NCI-H2107 treated with DMSO at 0.1 percent for 48 hours (cell line): ENCODE results near the gene C7.

ENCODE experiments used
- DNase-seq: peaks from one replicate; lab custom pipeline; 2025; ENCODE audit not compliant: unreplicated experiment; lab: John Stamatoyannopoulos, UW

Gene C7

DNA sequence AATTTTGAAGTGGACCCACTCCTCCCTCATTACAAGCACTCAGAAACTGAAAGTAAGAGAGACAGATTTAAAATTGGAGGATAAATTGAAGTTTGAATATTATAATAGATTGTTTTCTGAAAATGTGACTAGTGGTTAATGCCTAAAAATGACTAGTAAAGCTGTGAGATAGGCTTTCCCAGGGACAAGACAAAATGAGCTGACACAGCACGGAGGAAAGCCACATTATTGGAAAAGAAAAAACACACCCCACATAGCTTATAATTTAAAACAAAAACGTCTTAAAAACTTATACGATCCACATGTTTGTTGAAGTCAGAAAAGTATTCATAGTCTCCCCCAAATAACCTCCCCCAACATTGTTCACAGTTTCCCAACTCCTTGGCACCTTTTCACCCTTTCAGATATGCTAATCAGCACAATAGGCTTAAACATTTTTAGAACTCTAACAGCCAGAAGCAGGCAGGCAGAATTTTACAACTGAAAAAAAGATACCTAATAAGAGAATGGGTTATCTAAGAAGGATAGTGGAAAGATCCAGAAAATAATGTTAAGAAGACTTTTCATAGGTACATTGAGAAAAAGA, 6.1 kb downstream of the C7 start:
- no peak for DNase-seq

DNA sequence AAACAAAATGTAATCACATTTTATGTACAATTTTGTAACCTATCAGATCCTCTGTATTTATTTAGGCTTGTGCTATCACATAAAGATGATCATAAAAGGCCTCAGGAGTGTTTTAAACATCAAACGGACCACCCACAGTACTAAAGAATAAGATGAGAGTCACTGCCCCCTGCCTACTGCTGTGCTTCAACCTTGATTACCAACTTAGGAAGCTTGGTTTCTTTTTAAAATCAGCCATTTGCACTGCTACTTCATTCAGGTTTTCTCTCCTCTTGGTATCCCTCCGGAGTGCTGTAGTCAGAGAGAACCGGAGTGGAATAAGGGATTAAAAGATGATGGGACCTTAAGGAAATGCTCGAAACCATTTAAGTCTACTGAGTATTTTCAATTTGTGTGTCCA, 6.9 kb downstream of the C7 start:
- DNase-seq, result no peak

DNA sequence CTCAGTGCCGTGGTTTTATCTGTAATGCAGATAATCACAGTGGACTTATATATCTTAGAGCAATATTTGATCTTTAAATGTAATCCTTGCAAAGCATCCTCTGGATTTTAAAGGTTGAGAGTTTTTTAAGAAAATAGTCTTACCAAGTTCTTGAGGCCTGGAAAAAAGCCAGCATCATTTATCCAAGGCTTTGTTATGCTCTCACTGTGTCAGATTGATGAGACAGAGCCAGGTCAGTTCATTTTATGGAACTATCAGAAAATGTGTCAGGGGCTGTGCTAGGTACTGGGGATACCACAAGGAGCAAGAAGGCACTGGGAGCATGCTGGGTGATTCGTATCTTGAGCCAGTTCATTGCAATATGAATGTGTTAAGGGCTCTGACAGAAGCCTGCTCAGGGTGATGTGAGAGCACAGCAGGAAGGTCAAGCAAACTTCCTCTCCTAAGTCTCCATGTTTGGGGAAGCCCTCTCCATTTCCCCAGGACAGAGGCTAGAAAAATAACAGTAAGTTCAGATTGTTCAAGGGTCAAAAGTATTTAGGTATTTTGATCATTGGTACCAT, 19.7 kb downstream of the C7 start:
- no peak for DNase-seq

GRCh38 chr5:40932766-40933165, 23.5 kb downstream of the C7 start:
- no peak for DNase-seq

GRCh38 chr5:40937075-40937474, 27.8 kb downstream of the C7 start:
- no peak for DNase-seq

- DNase-seq, result no peak
Measured at GRCh38 chr5:40939753-40940152, 30.5 kb downstream of the C7 start.

DNA sequence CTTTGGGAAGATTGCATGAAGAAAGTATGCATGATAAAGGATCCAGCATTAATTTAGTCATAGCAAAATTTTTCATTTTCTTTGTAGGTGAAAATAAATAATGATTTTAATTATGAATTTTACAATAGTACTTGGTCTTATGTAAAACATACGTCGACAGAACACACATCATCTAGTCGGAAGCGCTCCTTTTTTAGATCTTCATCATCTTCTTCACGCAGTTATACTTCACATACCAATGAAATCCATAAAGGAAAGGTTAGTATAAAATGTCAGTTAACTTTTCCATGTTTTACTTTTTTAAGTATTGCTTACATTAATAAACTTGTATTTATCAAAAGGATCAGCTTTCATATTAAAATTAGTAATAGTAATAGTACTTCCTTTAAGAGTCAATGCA, 35.8 kb downstream of the C7 start:
- peak; percentile 42 for DNase-seq

DNA sequence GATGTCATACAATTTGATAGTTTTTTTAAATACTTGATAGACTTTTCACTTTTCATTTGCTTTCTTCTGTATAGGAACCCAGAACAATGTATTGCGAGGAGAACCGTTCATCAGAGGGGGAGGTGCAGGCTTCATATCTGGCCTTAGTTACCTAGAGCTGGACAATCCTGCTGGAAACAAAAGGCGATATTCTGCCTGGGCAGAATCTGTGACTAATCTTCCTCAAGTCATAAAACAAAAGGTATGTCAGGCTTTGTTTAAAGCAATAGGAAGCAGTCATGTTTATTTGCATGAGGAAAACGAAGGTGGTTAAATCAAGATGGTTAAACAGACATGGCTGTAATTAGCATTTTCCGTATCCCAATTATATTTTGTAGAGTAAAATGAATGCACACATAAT, 46.0 kb downstream of the C7 start:
- no peak for DNase-seq

GRCh38 chr5:40957048-40957447, 47.8 kb downstream of the C7 start:
- DNase-seq, result no peak

DNA sequence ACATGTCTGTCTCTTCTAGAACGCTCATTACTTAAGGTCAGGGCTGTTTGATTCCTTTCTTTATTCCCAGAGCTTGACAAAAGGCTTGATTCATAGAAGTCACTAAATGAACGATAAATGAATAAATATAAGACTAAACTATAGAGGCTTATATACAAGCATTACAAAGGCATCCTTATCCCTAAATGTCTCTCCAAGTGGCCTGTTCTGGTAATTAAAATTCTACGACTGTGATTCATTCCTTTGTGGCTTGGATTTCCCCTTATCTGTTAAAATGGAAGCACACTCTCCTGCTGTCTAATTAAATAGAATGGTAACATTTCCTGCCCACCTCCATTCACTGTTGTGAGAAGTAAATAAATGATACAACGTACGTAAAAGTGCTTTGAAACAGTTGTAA, 49.5 kb downstream of the C7 start:
- DNase-seq, result no peak

- DNase-seq, result no peak
Measured at GRCh38 chr5:40960037-40960436, 50.7 kb downstream of the C7 start.

DNA sequence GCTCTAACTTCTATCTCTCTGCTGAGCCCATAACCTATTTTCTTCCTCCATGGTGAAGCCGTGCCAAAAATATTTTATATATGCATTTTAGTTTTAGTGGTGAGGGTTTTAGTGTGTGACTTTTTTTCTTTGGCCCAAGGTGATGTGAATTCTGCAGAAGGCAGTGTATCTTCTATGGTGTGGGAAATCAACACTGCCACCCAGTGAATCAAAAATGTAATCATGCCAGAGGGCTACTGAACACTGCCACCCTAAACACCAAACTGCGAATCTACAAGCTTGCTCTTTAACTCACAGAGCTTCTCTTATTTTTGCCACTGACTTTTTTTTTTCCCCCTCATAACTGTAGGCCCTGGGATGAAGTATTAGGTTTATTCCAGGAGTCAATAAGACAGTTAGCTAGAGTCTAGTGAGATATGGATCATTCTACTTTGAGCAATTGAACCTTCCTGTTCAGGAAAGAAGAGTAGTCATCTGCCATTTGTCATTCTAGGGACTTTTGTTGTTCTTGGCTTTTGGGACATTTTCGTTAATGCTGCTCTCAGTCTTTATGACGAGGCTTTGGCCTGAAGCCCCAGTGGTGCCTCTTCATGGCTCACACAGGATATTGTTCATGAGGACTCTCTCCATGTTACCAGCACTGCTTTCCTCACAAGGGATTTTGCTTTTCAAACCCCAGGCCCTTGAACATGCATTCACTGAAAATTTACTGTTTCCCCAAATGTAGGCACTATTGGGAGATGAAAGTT, 53.1 kb downstream of the C7 start:
- DNase-seq, result no peak

DNA sequence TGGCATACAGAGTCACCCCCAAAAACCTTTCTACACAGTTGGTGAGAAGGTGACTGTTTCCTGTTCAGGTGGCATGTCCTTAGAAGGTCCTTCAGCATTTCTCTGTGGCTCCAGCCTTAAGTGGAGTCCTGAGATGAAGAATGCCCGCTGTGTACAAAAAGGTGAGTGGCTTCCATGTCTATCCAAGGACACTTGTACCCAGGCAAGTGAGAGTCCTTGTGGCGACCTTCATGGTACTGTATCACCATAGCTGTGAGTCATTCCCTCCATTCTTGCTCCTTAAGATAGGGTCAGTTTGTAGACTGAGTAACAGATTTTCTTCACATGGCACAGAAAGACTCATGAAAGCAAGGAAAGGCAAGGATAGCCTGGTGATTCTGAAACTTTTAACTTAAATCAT, 63.1 kb downstream of the C7 start:
- DNase-seq, result no peak

DNA sequence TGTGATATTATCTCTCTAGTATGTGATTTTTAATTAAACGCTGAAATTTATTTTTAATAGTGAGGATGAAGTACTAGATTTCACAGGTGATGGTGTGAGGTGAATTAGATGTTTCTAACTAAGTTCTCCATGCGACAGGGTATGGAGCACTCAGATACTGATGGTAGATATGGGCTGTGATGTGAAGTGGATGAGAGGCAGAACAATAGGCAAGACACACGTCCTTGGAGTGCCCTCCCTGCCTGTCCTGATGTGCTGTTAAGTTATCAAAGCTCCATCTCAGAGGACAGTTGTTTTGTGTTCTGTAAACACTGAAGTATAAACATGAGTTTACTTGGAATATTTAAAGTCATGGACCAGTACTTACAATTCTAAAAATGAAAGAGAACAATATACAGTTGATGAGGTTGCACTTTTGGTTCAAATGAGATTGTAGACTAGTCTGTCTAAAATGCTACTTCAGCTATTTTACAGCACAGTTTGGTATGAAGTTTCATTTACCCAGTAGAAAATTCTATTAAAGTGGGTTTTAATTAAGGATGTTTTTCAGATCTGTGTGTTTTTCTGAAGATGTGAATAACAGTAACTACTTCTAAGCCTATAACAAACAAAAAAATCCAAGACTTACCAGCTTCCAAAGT, 64.2 kb downstream of the C7 start:
- DNase-seq, result no peak

- DNase-seq, result no peak
Measured at GRCh38 chr5:40976041-40976440, 66.7 kb downstream of the C7 start.

- no peak for DNase-seq
Measured at GRCh38 chr5:40976836-40977235, 67.5 kb downstream of the C7 start.

DNA sequence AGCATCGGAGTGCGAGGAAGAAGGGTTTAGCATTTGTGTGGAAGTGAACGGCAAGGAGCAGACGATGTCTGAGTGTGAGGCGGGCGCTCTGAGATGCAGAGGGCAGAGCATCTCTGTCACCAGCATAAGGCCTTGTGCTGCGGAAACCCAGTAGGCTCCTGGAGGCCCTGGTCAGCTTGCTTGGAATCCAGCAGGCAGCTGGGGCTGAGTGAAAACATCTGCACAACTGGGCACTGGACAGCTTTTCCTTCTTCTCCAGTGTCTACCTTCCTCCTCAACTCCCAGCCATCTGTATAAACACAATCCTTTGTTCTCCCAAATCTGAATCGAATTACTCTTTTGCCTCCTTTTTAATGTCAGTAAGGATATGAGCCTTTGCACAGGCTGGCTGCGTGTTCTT, 72.1 kb downstream of the C7 start:
- no peak for DNase-seq

DNA sequence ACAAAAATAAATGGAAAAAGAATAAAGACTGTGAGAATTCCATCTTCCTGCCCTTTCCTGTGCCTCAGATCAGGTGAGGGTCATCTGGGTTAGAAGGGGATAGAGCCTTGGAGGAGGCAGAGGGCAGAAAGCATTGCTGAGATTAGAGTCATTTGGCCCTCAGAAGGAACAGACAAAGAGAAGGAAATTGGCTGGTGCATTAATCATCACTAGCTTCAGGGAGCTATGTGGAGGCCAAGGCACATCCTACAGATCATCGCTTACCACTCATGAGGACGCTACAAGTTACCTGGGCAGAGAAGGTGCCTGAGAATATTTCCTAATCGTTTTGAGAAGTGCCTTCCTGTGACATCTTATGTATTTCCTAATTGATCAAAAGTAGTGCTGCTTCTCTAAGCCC, 74.5 kb downstream of the C7 start:
- DNase-seq, result no peak

GRCh38 chr5:40984884-40985283, 75.6 kb downstream of the C7 start:
- no peak for DNase-seq

DNA sequence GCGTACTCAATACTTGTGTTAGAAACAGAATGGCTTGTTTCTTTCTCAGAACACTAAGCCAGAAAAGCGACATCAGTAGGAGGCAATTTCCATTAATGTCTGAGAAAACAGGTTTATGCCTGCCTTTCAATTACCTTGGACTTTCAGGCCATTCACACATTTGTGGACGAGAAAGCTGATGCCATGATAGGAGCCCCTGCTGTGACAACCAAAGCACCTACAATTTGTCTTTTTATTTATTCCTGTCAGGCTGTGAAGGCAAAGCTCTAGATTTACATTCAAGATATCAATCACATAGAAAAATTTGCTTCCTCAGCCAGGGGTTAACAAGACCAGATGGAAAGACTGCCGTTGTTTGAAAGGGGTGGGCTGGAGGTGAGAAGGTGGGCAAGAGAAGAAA, 76.2 kb downstream of the C7 start:
- no peak for DNase-seq

DNA sequence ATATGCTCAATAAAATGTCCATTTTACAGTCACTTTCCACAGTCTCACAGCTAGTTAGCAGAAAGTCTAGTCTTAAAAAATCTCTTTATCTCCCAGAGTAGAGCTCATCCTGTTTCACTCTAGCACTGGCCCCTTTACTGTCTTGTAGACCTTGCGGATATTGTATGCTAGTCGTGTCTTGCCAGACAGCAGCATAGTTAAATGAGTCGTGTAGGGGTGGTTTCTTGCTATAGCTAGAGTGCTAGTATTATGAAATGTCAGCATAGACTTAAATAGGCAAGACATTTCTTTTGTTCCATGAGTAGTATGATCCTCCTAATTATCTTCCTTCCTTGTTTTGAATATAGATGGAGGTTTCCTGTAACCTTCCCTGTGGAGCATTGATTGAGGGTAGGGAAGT, 77.4 kb downstream of the C7 start:
- DNase-seq, result no peak

GRCh38 chr5:40987349-40987748, 78.1 kb downstream of the C7 start:
- DNase-seq, result no peak
